IMR-90 (cell line): ENCODE results near the gene SEMA5A. TPM values are rescaled to one million over a fixed set of nuclear protein-coding genes. Genes with fewer than 3 reads are reported as not detected.
A peak's percentile ranks its signal among the peaks of the same experiment; 100 is the strongest.

Source experiments
- ATAC-seq: fragments of 200-7000 bp; cut with Tn5 transposase; 2 replicates; pipeline ENCODE4 v1.9.1; 2020; ENCODE audit warnings: low read depth, mild to moderate bottlenecking, moderate library complexity
- BruUV-seq: library from RNA; stranded (reverse); fragments of 400-500 nt; replicated peaks from 2 replicates; lab custom pipeline; 2021; lab: Mats Ljungman, UMichigan
- CTCF ChIA-PET: fragments of 300-600 bp; formaldehyde crosslinking; extraction: SDS; loops from one replicate; lab custom pipeline; 2021; ENCODE audit warnings: antibody characterized with exemption; lab: Yijun Ruan, JAX
- POLR2A ChIA-PET: fragments of 300-600 bp; sonication (Branson Sonifier 250); formaldehyde crosslinking; loops from one replicate; lab custom pipeline; 2022; ENCODE audit warnings: antibody characterized with exemption; ENCODE audit not compliant: unreplicated experiment; lab: Charles Lee
- DNase-seq: peaks from one replicate; pipeline ENCODE4 v3.0.0; 2013
- H2AFZ ChIP-seq: replicated peaks from 2 replicates; pipeline ENCODE3; 2013; ENCODE audit warnings: low read length, mild to moderate bottlenecking; ENCODE audit not compliant: poor library complexity
- H2AK5ac ChIP-seq: 2 replicates; pipeline ENCODE4 v1.6.1; 2013; ENCODE audit warnings: low read depth, low read length, inconsistent platforms
- H2AK9ac ChIP-seq: replicated peaks from 2 replicates; pipeline ENCODE3; 2013; ENCODE audit warnings: mild to moderate bottlenecking, low read depth, low read length, moderate library complexity; ENCODE audit not compliant: poor library complexity
- H2BK120ac ChIP-seq: 2 replicates; pipeline ENCODE4 v1.6.1; 2013; ENCODE audit warnings: low read depth, low read length, inconsistent platforms
- H2BK15ac ChIP-seq: 3 replicates; pipeline ENCODE4 v1.6.1; 2013; ENCODE audit warnings: low read depth, low read length, inconsistent platforms
- H2BK20ac ChIP-seq: 2 replicates; pipeline ENCODE4 v1.6.1; 2013; ENCODE audit warnings: low read depth, mild to moderate bottlenecking, inconsistent platforms, low read length, moderate library complexity
- H2BK5ac ChIP-seq: 2 replicates; pipeline ENCODE4 v1.6.1; 2013; ENCODE audit warnings: mild to moderate bottlenecking, low read depth, low read length, inconsistent platforms; ENCODE audit not compliant: poor library complexity, severe bottlenecking
- H3K14ac ChIP-seq: replicated peaks from 2 replicates; pipeline ENCODE4 v1.6.1; 2013; ENCODE audit warnings: low read depth, low read length, inconsistent platforms
- H3K18ac ChIP-seq: 2 replicates; pipeline ENCODE4 v1.6.1; 2013; ENCODE audit warnings: low read depth, low read length, control low read depth
- H3K23ac ChIP-seq: 2 replicates; pipeline ENCODE4 v1.6.1; 2013; ENCODE audit warnings: low read depth, low read length, inconsistent platforms
- H3K27ac ChIP-seq: 2 replicates; pipeline ENCODE4 v1.5.1; 2013; ENCODE audit warnings: mild to moderate bottlenecking, control low read depth, low read length; ENCODE audit not compliant: insufficient read depth
- H3K27me3 ChIP-seq: 2 replicates; pipeline ENCODE4 v1.6.1; 2013; ENCODE audit warnings: low read length; ENCODE audit not compliant: control insufficient read depth, insufficient read depth
- H3K36me3 ChIP-seq: 2 replicates; pipeline ENCODE4 v1.6.1; 2013; ENCODE audit warnings: low read length, mixed read lengths; ENCODE audit not compliant: control insufficient read depth, insufficient read depth
- H3K4ac ChIP-seq: 2 replicates; pipeline ENCODE4 v1.6.1; 2013; ENCODE audit warnings: low read depth, low read length, inconsistent platforms
- H3K4me1 ChIP-seq: 2 replicates; pipeline ENCODE4 v1.6.1; 2013; ENCODE audit warnings: low read length, mixed read lengths; ENCODE audit not compliant: control insufficient read depth, insufficient read depth
- H3K4me2 ChIP-seq: 2 replicates; pipeline ENCODE4 v1.6.1; 2013; ENCODE audit warnings: low read depth, mild to moderate bottlenecking, control low read depth, low read length, moderate library complexity
- H3K4me3 ChIP-seq: 2 replicates; pipeline ENCODE4 v1.5.1; 2013; ENCODE audit warnings: low read depth, mild to moderate bottlenecking, control low read depth, low read length, moderate library complexity; ENCODE audit not compliant: insufficient read depth
- H3K56ac ChIP-seq: 2 replicates; pipeline ENCODE4 v1.6.1; 2013; ENCODE audit warnings: low read length, inconsistent platforms; ENCODE audit not compliant: insufficient read depth; ENCODE audit errors: extremely low read depth
- H3K79me1 ChIP-seq, 2 experiments: 2 replicates each; pipeline ENCODE4 v1.6.1; 2013; ENCODE audit warnings: low read length in 2 of 2, inconsistent platforms in 1 of 2, low read depth in 1 of 2
- H3K9ac ChIP-seq: 2 replicates; pipeline ENCODE4 v1.6.1; 2013; ENCODE audit warnings: low read depth, low read length, control low read depth
- H3K9me1 ChIP-seq: 2 replicates; pipeline ENCODE4 v1.6.1; 2013; ENCODE audit warnings: low read length, inconsistent platforms; ENCODE audit not compliant: insufficient read depth
- H3K9me3 ChIP-seq: 2 replicates; pipeline ENCODE4 v1.6.1; 2013; ENCODE audit warnings: low read length; ENCODE audit not compliant: control insufficient read depth, insufficient read depth
- H4K20me1 ChIP-seq: 2 replicates; pipeline ENCODE4 v1.6.1; 2013; ENCODE audit warnings: low read length, inconsistent platforms; ENCODE audit not compliant: insufficient read depth
- H4K5ac ChIP-seq: 2 replicates; pipeline ENCODE4 v1.6.1; 2013; ENCODE audit warnings: mild to moderate bottlenecking, low read depth, low read length, control low read depth
- H4K8ac ChIP-seq, 2 experiments: 2 replicates each; pipeline ENCODE4 v1.6.1; 2013; ENCODE audit warnings: low read depth in 2 of 2, low read length in 2 of 2, control low read depth in 1 of 2, inconsistent platforms in 1 of 2
- H4K91ac ChIP-seq: 2 replicates; pipeline ENCODE4 v1.6.1; 2013; ENCODE audit warnings: low read depth, low read length, inconsistent platforms; ENCODE audit not compliant: insufficient read depth
- BHLHE40 ChIP-seq: fragments of 150-350 bp; IDR thresholded peaks from 2 replicates; pipeline ENCODE4 v1.6.1; 2016; ENCODE audit warnings: mild to moderate bottlenecking, low read depth, low read length
- CEBPB ChIP-seq: IDR thresholded peaks from 2 replicates; pipeline ENCODE4 v1.6.1; 2012; ENCODE audit warnings: low read depth, low read length, improper control_type of control experiment
- CHD1 ChIP-seq: IDR thresholded peaks from 2 replicates; pipeline ENCODE4 v1.6.1; 2012; ENCODE audit warnings: low read depth, low read length, improper control_type of control experiment
- FOS ChIP-seq: fragments of 150-350 bp; IDR thresholded peaks from 2 replicates; pipeline ENCODE4 v1.6.1; 2016; ENCODE audit warnings: low read depth, low read length
- MAFK ChIP-seq: IDR thresholded peaks from 2 replicates; pipeline ENCODE4 v1.6.1; 2012; ENCODE audit warnings: low read depth, low read length, improper control_type of control experiment
- MAZ ChIP-seq: IDR thresholded peaks from 2 replicates; pipeline ENCODE4 v1.6.1; 2012; ENCODE audit warnings: low read depth, mild to moderate bottlenecking, low read length, improper control_type of control experiment, moderate library complexity, borderline replicate concordance
- MXI1 ChIP-seq: IDR thresholded peaks from 2 replicates; pipeline ENCODE4 v1.6.1; 2012; ENCODE audit warnings: low read depth, mild to moderate bottlenecking, low read length, moderate library complexity, borderline replicate concordance
- NFE2L2 ChIP-seq: fragments of 150-350 bp; IDR thresholded peaks from 2 replicates; pipeline ENCODE4 v1.6.1; 2016; ENCODE audit warnings: low read depth, mild to moderate bottlenecking, low read length
- POLR2A ChIP-seq: IDR thresholded peaks from 2 replicates; pipeline ENCODE4 v1.6.1; 2012; ENCODE audit warnings: mild to moderate bottlenecking, low read depth, low read length
- RAD21 ChIP-seq: IDR thresholded peaks from 2 replicates; pipeline ENCODE4 v1.6.1; 2012; ENCODE audit warnings: low read length, improper control_type of control experiment
- RCOR1 ChIP-seq: IDR thresholded peaks from 2 replicates; pipeline ENCODE4 v1.6.1; 2012; ENCODE audit warnings: mild to moderate bottlenecking, low read length, improper control_type of control experiment; ENCODE audit not compliant: insufficient replicate concordance
- RFX5 ChIP-seq: IDR thresholded peaks from 2 replicates; pipeline ENCODE4 v1.8.0; 2012; ENCODE audit warnings: low read depth, mild to moderate bottlenecking, low read length, moderate library complexity
- SMC3 ChIP-seq: fragments of 150-350 bp; IDR thresholded peaks from 2 replicates; pipeline ENCODE4 v1.6.1; 2016; ENCODE audit warnings: low read depth, mild to moderate bottlenecking, antibody characterized with exemption, low read length, moderate library complexity
- WGBS, 2 experiments: methylation state at CpG; one replicate each; pipeline versions ENCODE4 v1.1.5 to v1.1.7; 2013; ENCODE audit warnings: missing lambda C conversion rate in 2 of 2; ENCODE audit not compliant: insufficient read length in 1 of 2; ENCODE audit errors: extremely low coverage in 2 of 2; 5-methylcytosine and 5-hydroxymethylcytosine counted together
- dilution Hi-C: fragments of 300-500 bp; cut with HindIII; formaldehyde crosslinking; loops from one replicate; pipeline ENCODE4 v1.14.3; 2018; ENCODE audit warnings: low sequenced_read_pairs; ENCODE audit not compliant: unreplicated experiment
- in situ Hi-C: fragments of 300-500 bp; cut with MboI; formaldehyde crosslinking; loops from 3 replicates; pipeline ENCODE4 v1.14.3; 2019; ENCODE audit warnings: low sequenced_read_pairs, inconsistent platforms, mixed read lengths
- intact Hi-C: fragments of 100-400 bp; cut with micrococcal nuclease; formaldehyde crosslinking; loops from 2 replicates; pipeline ENCODE4 v1.10.0; 2022
- polyA plus RNA-seq, 3 experiments: library from polyadenylated mRNA; depleted of rRNA; stranded (reverse); fragments of >200 nt; gene quantifications; 2 replicates each; pipeline ENCODE4 v1.2.3, GENCODE V29; 2012; ENCODE audit warnings: low replicate concordance in 1 of 3
- total RNA-seq: library from RNA; depleted of rRNA; stranded (reverse); fragments of >200 nt; gene quantifications from 2 replicates; pipeline ENCODE4 v1.2.3, GENCODE V29; 2012
- TF ChIP-seq, protein P1 (sequence below): fragments of 150-350 bp; IDR thresholded peaks from 2 replicates; pipeline ENCODE4 v1.6.1; 2017; ENCODE audit warnings: mild to moderate bottlenecking, antibody characterized with exemption, low read length, low read depth
- TF ChIP-seq, protein P2 (sequence below): conservative IDR thresholded peaks from 2 replicates; pipeline ENCODE4 v1.5.1; 2012; ENCODE audit warnings: mild to moderate bottlenecking, low read depth, low read length, improper control_type of control experiment
- TF ChIP-seq, protein P3 (sequence below): fragments of 150-350 bp; IDR thresholded peaks from 2 replicates; pipeline ENCODE4 v1.6.1; 2016; ENCODE audit warnings: low read depth, mild to moderate bottlenecking, low read length, moderate library complexity, borderline replicate concordance

SEMA5A gene
- total and polyA plus RNA-seq, 2 of the 4 experiments (the other 2 are of a cell fraction): 8.2 to 9.9 TPM

DNA sequence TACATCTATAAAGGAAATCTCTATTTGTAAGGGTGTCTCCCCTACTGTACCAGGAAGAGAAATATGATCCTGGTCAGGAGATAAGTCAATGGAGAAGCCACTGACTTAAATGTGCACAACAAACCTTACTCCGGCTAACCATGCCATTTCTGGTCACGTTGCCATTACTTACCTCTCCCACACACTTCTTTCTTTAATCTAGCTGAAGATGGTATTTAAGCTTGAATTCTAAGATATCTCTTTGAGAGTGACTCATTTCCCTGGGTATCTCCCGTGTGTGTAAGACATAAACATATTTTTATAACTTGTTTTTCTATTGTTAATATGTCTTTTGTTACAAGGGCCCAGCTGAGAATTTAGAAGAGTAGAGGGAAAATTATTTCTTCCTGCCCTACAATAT is 296.6 kb downstream of the SEMA5A start:
- 0 out of 2 replicates have a peak overlapping the region, but pooled peaks have one; percentile 48 for H3K14ac ChIP-seq
- intact Hi-C loops (no loop called here), dilution Hi-C loops (no loop called here), in situ Hi-C loops (no loop called here)
- no peak overlapping the region for H2BK20ac ChIP-seq
- H3K56ac ChIP-seq: no peak overlapping the region
- no TSS peak for BruUV-seq
- DNase-seq (peak; percentile 28), ATAC-seq (no peak)
- no peak overlapping the region for H4K5ac ChIP-seq
- H2BK15ac ChIP-seq: no peak overlapping the region
- H3K23ac ChIP-seq: no peak overlapping the region
- no peak overlapping the region for H3K18ac ChIP-seq
- TF ChIP-seq MAZ (no peak), RAD21 (no peak), MAFK (no peak), SMC3 (no peak), RFX5 (no peak), POLR2A (no peak), FOS (no peak), CEBPB (no peak), BHLHE40 (no peak), RCOR1 (no peak), NFE2L2 (no peak), CHD1 (no peak), MXI1 (no peak)
- TF ChIP-seq, protein P1, sequence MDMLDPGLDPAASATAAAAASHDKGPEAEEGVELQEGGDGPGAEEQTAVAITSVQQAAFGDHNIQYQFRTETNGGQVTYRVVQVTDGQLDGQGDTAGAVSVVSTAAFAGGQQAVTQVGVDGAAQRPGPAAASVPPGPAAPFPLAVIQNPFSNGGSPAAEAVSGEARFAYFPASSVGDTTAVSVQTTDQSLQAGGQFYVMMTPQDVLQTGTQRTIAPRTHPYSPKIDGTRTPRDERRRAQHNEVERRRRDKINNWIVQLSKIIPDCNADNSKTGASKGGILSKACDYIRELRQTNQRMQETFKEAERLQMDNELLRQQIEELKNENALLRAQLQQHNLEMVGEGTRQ: no peak
- TF ChIP-seq, protein P2, sequence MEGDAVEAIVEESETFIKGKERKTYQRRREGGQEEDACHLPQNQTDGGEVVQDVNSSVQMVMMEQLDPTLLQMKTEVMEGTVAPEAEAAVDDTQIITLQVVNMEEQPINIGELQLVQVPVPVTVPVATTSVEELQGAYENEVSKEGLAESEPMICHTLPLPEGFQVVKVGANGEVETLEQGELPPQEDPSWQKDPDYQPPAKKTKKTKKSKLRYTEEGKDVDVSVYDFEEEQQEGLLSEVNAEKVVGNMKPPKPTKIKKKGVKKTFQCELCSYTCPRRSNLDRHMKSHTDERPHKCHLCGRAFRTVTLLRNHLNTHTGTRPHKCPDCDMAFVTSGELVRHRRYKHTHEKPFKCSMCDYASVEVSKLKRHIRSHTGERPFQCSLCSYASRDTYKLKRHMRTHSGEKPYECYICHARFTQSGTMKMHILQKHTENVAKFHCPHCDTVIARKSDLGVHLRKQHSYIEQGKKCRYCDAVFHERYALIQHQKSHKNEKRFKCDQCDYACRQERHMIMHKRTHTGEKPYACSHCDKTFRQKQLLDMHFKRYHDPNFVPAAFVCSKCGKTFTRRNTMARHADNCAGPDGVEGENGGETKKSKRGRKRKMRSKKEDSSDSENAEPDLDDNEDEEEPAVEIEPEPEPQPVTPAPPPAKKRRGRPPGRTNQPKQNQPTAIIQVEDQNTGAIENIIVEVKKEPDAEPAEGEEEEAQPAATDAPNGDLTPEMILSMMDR: no peak
- TF ChIP-seq, protein P3, sequence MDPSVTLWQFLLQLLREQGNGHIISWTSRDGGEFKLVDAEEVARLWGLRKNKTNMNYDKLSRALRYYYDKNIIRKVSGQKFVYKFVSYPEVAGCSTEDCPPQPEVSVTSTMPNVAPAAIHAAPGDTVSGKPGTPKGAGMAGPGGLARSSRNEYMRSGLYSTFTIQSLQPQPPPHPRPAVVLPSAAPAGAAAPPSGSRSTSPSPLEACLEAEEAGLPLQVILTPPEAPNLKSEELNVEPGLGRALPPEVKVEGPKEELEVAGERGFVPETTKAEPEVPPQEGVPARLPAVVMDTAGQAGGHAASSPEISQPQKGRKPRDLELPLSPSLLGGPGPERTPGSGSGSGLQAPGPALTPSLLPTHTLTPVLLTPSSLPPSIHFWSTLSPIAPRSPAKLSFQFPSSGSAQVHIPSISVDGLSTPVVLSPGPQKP: no peak
- H3K27ac ChIP-seq: no peak overlapping the region
- no peaks in the 10 kb centered on the region; the same call in 1 of the 2 replicates for H3K9me3 ChIP-seq
- peaks cover 0 to 31% of the 10 kb centered on the region in 2 experiments; a peak in 2 of 4 replicates for H3K79me1 ChIP-seq
- no peak overlapping the region for H2AK5ac ChIP-seq
- H3K4ac ChIP-seq: no peak overlapping the region
- no peak overlapping the region for H2BK5ac ChIP-seq
- no peaks in the 10 kb centered on the region for H3K36me3 ChIP-seq
- H4K8ac ChIP-seq: no peak overlapping the region
- no peak overlapping the region for H2BK120ac ChIP-seq
- no peak overlapping the region for H3K4me2 ChIP-seq
- no peak overlapping the region for H4K91ac ChIP-seq
- POLR2A ChIA-PET: no interaction called here
- no peaks in the 10 kb centered on the region; the same call in 1 of the 2 replicates for H3K9me1 ChIP-seq
- H2AFZ ChIP-seq: no peak overlapping the region
- H3K4me1 ChIP-seq: peaks cover 3% of the 10 kb centered on the region; the same call in 1 of the 2 replicates
- no peak overlapping the region for H3K4me3 ChIP-seq
- WGBS, 2 experiments: no CpG with 5 or more reads among the region's 3 CpGs
- H3K9ac ChIP-seq: no peak overlapping the region
- no peaks in the 10 kb centered on the region for H4K20me1 ChIP-seq
- no peaks in the 10 kb centered on the region for H3K27me3 ChIP-seq
- CTCF ChIA-PET: no interaction called here
- H2AK9ac ChIP-seq: no peak overlapping the region
